ENCODE measurements around the gene EXOC6B.

EXOC6B gene

DNA sequence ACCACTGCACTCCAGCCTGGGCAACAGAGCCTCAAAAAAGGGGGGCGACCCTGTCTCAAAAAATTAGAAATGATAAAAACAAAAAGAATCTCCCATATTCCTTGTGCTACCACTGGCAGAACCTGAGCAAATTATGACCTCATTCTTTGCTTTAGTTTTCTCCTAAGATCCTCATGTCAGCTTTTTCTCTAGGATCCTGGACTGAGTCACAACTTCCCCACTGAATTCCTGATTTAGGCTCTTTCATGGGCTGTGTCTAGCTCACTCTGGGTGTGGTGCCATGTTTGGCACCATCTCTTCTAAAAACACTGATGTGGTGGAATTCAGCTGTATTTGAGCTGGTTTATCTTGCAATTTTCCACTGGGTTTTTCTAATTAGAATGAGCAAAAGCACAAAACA, 37.1 kb downstream of the EXOC6B start:
- peak; percentile 30 to 55 (median 54) for DNase-seq

DNA sequence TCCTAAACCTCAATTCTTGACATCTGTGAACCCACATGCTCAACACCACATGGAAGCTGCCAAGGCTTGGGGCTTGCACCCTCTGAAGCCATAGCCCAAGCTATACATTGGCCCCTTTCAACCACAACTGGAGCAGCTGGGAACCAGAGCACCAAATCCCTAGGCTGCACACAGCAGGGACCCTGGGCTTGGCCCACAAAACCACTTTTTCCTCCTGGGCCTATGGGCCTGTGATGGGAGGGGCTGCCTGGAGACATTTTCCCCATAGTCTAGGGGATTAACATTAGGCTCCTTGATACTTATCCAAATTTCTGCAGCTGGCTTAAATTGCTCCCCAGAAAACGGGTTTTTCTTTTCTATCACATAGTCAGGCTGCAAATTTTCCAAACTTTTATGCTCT, 40.3 kb downstream of the EXOC6B start:
- DNase-seq, result no peak

- no peak for DNase-seq
Measured at GRCh38 chr2:72782520-72782919, 43.3 kb downstream of the EXOC6B start.

GRCh38 chr2:72781480-72781879, 44.4 kb downstream of the EXOC6B start:
- peak in 1 of 3 donors; percentile 10 for DNase-seq

GRCh38 chr2:72780477-72780876, 45.4 kb downstream of the EXOC6B start:
- DNase-seq, result no peak

DNA sequence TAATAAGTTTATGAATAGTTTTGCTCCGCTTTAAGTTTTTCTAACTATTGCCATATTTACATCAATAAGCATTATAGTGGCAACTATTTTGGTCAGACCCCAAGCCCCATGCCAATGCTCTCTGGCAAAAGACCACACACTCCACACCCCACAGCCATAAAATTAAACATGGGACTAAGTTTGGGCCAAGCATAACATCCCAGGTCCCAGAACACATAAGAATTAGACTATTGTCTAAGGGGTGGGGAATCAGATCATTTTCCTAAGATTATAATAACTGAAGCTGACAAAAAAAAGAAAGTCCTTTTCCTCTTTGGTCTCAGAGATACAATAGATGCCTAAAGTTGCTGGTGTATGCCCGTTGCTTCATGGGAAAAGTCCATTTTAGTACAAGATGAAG, 46.3 kb downstream of the EXOC6B start:
- no peak for DNase-seq

DNA sequence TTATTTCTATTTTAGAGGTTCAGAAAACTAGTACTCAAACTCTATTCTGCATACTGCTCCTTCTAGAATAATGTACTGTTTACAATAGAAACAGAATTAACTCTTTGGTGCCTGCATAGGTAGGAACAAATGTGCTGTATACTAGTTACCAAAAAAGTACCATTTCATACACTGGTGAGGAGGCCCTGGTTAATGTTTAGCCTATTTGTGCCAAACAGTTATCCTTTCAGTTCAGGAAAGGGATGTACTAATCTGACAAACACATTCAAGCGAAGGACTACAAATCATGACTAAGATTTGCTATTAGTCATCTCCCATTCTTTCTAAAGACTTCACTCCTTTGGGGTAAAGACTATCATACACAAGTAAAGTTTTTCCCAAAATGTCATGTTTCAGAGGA, 47.4 kb downstream of the EXOC6B start:
- DNase-seq, result peak in 1 of 3 donors; percentile 29

DNA sequence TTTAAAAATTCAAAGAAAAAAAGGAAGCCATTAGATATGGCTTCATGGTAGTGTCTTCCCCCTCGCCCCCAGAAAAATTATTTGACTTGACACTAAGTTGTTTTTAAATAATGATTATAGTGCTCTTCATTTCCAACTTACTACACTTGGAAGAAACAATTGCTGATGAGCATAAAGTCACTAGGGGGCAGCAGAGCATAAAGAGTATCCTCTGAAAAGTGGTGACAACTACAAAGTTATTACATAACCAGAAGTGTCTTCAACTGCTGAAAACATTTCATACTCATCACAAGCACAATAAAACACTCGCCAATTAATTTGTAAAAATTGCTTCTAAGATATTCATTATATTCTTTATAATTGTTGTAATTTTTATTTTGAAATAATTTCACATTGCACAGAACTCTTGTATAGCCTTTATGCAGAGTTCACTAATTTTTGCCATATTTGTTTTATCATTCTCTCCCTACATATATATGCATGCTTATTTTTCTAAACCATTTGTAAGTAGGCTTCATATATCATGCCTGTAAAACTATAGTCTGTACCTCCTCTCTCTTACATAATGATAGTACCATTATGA, 54.9 kb downstream of the EXOC6B start:
- peak; percentile 85 to 93 (median 88) for DNase-seq

- DNase-seq, result no peak
Measured at GRCh38 chr2:72765997-72766609, 59.7 kb downstream of the EXOC6B start.

- DNase-seq, result no peak
Measured at GRCh38 chr2:72762276-72762675, 63.6 kb downstream of the EXOC6B start.

- DNase-seq, result no peak
Measured at GRCh38 chr2:72759755-72760154, 66.1 kb downstream of the EXOC6B start.

DNA sequence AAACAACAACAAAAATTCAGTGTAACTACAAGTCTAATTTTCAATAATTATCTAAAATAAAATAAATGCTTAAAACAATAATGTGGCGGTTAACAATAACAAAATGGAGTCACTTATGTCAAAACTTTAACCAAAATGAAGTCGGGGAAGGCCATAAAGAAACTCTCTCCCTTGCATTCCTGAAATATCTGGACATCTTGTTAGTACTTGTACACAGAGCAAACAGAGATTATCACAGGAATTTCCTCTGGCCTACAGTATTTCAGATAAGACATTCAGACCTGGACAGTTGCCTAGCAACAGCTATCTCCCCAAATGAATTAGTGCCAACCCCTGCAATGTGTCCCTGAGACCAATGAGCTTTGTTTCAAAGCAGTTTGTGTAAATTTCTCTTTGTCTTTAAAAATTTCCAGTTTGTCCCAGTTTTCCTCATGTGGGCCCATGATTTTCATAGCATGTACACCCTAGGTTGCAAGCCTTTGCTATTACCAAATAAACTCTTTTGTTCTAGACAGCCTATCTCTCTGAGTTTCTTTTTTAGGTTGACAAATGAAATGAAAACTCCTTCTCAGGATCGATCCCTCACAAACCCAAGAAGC, 68.6 kb downstream of the EXOC6B start:
- no peak for DNase-seq

DNA sequence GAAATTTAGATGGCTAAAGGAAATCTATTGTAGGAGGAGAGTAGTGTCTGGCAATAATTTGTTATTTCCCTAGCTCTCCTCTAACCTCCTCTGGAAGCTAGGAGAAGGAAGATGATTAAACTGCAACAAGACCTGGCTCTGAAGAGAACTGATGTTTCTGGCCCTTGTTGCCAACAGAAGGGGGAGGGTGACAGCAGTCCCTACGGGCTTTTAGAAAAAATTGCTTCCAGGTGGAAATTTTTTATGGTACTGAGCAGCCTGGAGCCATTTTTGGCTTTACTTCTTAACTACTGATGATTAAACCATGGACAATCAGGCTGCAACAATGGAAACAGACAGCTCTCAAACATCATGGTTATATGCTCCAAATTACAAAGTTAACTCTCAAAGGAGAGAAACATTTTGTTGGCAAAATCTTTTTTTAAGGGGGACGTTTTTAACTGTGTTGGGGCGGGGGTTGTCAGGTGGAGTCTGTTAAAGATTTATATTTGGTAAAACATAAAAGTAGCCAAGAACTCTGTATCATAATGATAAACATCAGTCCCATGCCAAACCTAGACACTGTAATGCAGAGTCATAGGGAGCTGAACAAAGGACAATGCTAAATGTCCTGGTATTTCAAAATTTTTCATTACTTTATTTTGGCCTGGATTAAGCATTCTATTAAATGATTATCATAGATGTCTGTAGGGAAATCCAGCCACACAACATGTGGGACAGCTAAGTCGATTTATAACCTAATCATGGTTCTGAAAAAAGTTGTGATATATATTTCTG, 70.0 kb downstream of the EXOC6B start:
- DNase-seq, result no peak

DNA sequence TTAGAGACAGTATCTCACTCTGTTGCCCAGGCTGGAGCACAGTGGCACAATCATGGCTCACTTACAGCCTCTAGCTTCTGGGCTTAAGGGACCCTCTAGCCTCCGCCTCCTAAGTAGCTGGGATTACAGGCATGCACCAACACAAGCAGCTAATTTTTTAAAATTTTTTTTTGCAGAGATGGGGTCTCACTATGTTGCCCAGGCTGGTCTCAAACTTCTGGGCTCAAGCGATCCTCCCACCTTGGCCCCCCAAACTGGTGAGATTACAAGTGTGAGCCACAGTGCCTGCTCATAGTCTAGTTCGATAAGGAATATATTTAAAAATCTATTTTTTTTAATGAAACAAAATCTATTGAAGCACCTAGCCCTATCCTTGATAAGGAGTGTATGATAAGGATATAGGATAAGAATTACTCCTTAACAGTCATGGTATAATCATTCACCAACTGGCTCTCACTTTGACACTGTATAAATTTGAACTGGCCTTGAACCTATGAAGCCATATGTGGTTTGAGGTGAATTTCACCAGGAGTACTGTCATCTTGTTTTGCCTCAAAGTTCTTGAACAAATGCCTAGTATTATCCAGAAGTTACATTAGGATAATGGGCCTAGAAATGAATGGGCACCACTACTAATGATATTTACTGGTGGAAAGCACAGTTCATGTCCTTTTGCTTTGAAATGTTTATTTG, 71.1 kb downstream of the EXOC6B start:
- no peak for DNase-seq

DNA sequence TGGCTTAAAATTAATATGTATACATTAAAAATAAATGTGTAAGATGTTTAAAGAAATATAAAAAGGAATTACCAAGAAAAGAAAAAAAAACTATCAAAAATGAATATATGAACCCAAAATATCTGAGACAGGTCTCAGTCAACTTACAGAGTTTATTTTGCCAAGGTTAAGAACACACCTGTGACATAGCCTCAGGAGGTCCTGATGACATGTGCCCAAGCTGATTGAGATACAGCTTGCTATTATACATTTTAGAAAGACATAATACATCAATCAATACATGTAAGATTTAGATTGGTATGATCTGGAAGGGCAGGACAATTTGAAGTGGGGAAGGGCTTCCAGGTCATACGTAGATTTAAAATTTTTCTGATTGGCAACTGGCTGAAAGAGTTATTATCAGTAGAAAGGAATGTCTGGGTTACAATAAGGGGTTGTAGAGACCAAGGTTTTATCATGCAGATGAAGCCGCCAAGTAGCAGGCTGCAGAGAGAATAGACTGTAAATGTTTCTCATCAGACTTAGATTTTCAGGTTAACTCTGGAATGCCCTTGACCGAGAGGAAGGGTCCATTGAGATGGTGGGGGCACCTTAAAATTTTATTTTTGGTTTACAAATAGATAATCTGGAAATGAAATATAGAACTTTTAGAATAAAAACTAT, 74.7 kb downstream of the EXOC6B start:
- no peak for DNase-seq

GRCh38 chr2:72750466-72750865, 75.4 kb downstream of the EXOC6B start:
- DNase-seq, result no peak

DNA sequence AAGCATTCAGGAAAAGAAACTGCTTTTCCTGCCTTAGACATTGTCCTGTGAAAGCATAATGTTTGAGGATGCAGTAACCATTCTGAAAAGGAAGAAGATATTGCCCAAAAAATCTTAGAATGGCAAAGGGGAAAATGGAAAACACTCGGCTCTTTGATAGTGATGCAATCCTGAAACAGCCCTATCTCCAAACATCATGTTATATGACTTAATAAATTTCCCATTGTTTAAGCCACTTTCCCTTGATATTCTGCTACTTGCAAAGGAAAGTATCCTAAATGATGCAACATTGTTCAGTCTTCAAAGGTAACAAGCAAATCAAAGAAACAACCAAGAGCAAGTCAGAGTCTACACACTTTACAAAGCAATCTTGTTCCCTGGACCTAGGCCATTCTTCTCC, 78.5 kb downstream of the EXOC6B start:
- no peak for DNase-seq

GRCh38 chr2:72745679-72746368, 80.0 kb downstream of the EXOC6B start:
- DNase-seq, result peak; percentile 67 to 73 (median 69)

DNA sequence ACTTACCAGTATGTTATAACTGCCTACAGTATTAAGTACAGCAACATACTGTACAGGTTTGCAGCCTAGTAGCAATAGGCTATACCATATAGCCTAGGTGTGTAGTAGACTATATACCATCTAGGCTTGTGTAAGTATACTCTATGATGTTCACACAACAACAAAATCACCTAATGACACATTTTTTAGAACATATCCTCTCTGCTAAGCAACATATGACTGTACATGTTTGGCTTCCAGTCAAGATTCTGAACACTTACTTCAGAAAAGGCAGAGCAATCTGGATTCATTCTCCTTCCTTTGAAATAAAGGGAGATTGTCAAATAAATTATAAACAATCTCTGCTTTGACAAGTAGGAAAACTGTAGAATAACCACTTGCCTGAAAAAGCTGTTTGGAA, 81.8 kb downstream of the EXOC6B start:
- DNase-seq, result no peak

GRCh38 chr2:72743481-72743880, 82.4 kb downstream of the EXOC6B start:
- DNase-seq, result no peak

GRCh38 chr2:72738096-72738495, 87.7 kb downstream of the EXOC6B start:
- no peak for DNase-seq

GRCh38 chr2:72734432-72734831, 91.4 kb downstream of the EXOC6B start:
- DNase-seq, result no peak
